Anterior cingulate cortex (tissue), 58 donors: ENCODE data around the gene STXBP6.

Experiments
- DNase-seq, 58 donors: peaks; one replicate each; lab custom pipeline; 2025; lab: John Stamatoyannopoulos, UW

Gene STXBP6

DNA sequence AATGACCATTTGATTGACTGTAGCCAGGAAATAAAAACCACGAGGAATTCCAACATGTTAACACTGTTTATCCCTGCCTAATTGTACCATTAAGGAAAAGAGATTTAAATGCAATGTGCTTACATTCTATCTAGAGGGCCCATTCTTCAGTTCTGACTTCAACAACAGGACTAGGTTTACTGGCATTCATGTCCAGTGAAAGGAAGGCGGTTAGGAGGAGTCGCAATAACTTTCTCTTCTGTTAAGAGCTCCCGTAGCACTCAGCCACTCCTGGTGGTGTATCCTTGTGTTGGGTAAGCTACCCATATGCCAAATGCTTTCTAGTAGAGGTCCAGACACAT lies 154.7 kb downstream of the STXBP6 start:
- DNase-seq = no peak

- DNase-seq = no peak
Measured at GRCh38 chr14:24894583-24895242, 155.2 kb downstream of the STXBP6 start.

DNA sequence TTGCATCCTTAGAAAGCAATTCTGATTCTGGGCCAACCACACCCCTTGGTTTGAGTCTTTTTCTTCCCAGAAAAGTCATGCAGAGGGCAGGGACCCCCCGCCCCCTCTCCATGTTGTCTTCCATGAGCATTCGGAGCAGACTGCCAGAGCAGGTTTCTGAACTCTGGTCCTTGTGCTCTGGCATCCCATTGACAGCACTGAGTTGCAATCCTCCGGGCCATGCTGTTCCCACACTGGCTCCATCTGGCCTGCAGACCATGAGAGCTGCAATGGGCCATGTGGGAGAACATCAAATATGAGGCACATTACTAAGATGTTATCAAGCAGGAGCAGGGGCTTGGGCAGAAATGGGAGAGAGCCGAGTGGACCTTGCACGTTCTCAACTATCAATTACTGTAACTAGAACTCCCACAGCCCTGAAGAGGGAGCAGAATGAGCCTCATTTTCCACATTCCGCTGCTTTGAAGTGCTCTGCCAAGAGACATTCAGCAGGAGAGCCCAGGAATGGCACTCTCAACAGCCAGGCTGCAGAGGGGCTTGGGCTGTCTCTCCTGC lies 157.4 kb downstream of the STXBP6 start:
- DNase-seq = no peak

GRCh38 chr14:24891987-24892496 lies 157.9 kb downstream of the STXBP6 start:
- DNase-seq = no peak

- DNase-seq = no peak
Measured at GRCh38 chr14:24890716-24891115, 159.2 kb downstream of the STXBP6 start.

GRCh38 chr14:24889843-24890242 lies 160.1 kb downstream of the STXBP6 start:
- DNase-seq = no peak

GRCh38 chr14:24888532-24888931 lies 161.4 kb downstream of the STXBP6 start:
- DNase-seq = no peak

DNA sequence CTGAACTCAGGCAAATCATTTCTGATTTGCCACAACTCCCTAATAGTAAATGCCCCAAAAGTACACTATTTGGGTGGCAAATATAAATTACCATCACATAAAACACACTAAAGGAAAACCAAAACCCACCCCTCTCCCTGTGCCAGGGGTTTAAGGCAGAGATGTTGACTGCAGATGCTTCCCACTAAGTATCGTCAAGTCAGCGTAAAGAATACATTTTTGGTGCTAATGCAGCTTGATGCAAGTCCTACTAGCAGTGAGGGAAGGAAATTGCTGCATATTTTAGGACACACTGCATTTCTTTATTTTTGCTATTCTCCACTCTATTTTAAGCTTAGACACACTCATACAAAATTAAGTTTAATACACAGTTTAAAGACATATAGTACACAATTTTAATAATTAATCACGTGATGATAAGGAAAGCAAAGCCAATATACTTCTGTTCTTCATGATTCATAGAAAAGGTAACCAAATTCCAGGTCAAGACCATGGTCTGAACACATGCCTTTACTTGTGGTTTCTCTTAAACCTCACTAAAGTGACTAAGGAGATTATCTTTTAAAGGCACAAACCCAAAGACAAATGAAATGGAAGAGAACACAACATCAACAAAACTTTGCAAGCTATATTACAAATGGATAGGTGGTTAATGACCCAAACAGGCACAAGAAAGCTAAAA lies 162.2 kb downstream of the STXBP6 start:
- no peak for DNase-seq

DNA sequence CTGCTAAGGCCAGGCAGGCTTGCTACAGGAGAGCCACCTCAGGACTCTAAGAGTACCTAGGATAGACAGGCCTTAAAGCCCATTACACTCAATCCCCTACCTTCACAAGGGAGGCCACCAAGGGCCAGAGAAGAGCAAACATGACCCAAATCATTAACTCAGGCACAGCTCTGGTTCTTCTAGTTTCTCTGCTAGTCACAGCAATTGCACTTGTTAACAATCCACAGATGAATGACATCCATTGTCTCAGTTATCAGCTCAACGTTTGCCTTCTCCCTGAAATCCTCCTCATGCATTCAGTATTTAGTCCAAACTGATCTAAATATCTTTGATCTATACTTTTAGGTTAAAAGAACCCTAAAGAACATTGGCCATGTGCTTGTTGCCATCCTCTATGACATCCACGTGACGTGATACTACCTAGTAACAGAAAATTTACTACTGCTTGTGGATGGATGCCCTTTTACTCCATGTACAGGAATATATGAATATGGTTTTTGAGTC lies 164.5 kb downstream of the STXBP6 start:
- no peak for DNase-seq

DNA sequence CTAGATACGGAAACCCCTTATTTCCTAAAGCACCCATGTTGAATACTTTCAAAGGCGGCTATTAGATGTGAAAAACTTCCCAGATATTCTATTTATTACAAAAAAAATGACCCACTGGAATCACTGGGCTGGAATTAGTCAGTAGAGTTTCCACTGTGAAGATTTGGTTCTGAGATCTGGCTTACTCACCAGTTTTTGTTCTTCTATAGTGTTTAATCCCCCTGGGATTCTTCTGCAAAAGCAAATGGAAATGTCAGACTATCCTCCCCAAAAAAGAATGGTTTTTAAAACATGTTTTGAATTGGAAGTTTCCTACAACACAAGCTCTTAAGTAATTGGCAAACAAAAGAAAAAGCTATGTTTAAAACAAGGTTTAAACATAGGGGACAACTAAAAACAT lies 166.4 kb downstream of the STXBP6 start:
- no peak for DNase-seq

DNA sequence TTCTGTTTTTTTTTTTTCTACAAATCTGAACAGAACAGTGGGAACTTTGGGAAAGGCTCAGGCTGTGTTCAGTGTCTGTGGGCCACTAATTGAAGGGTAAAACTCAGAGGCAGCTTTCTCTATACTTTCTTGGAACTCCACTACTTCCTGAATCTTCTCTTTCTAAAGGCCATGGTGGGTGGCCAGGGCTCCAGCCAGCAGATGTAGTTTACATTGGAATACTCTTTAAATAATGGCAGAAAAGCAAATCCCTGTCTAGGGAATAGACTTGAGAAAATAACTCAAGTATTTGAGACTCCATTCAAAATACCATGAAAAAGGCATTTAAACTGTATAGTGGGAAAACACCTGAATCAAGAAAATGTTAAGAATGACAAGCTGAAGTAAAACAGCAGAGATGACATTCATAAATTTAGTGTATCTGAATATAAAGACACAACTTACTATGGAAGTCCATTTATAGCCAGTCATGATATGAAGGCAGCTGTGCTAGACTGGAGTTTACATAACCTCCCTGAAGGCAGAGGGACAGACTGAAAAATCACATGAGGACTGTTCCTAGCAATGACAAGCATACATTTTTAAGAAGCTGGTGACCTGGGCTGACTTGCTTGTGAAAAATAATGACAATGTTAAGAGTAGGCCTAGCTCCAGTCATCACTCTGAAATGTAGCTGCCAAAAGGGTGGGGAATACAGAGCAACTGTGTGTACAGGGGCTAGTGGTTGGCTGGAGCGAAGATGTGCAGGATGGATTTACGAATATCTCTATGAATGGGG lies 168.6 kb downstream of the STXBP6 start:
- no peak for DNase-seq

DNA sequence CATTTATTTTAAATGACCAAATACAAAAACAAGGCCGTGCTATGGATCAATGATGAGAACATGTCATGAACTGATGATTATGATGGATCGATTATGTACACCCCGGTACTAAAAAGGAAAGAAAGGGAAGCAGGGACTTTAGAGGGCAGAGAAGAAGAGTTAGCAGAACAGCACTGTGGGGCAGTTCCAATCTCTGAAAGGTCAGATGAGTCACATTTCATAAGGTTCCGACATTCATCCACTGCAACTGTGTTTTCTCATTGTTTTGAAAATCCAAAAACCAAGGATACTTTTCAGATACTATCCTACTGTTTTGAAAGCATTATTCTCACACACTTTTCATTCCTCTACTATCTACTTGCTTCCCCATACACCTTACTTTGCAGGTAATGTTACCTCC lies 169.3 kb downstream of the STXBP6 start:
- no peak for DNase-seq

DNA sequence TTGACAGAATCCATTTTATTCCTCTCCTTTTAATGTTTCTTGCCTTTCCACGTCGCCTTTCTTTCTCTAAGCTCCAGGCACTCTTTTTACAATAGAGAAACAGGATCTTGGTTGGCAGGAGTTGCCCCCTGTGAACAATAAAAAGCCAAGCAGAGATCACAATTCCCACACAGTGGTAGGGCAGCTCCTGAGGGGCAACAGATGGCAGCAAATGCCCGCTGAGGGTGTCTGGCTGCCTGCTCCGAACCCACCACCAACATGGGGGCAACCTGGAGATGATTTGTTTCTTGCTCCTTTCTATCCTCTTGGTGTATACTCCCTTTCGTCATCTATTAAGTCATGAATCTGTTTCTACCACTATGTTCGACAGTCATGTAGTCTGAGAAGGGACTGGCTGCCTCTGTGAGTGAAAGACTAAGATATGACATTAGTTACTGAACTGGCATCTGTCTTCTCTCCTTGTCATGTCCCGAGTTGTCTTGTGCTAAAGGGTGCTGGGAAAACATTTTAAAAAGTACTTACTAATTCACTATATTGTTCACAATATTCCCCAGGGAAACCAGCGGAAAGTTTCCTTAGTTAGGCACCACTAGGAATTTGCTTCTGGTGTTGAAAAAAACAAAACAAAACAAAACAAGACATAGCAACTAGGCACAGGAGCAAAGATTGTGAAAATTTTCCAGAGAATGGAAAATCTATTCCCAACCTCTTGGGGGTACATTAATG lies 170.1 kb downstream of the STXBP6 start:
- peak in 5 of 58 donors; percentile 7 to 28 (median 15) for DNase-seq

DNA sequence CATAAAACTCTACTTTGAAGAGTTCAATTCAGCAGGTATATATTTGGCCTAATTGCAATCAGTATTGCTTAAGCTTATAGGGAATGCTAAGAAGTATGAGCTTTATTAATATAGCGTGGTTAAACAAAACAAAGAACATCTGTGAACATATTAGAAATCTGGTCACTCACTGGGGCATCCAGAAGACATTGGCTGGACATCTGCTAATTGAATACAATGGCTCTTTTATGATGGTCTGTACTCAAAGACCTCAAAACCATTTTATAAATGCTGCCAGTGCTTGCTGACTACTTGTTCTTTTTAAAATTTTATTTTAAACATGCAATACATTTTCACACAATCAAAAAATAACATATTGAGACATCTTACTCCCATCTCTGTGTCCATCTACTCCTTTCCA lies 173.0 kb downstream of the STXBP6 start:
- peak in 3 of 58 donors; percentile 5 to 50 (median 10) for DNase-seq

DNA sequence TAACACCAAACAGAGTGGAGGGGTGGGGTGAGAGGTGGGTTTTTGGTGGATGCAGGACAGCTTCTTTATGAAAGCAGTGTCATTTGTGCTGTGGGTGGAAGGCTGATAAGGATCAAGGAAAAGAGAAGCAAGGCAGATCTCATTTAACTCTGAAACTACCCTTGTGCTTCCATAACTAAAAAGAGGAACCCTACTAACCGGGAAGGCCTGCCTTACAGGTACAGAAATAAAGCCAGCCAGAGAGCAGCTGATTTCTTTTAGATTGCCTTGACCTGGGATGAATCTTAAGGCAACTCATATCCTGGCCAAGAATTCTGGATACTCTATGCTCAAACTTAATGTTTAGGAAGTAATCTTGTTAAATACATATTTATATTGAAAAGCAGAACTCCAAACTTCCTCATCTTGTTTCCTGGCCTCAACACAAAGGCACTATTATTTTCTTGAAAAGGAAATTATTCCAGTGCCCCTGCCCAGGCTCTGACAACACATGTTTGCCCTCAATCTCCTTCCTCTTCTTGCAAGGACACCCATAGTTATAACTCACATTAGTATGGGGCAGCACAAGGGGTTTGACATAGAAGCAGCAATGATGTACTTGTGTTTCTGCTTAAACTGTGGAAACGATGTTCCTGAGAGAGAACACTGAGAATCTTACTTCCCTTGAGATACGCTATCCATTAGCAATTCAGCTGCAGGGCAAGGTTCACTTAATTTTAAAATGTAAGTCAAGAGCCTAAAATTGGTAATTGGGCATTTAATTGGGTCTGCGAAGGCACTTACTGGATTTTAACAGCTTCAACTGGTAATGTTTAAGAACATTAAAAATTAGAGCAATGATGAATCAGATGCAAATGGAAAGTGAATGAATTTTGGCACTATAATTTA lies 173.7 kb downstream of the STXBP6 start:
- peak in 2 of 58 donors; percentile 35 to 41 for DNase-seq

GRCh38 chr14:24875203-24875838 lies 174.6 kb downstream of the STXBP6 start:
- no peak for DNase-seq

DNA sequence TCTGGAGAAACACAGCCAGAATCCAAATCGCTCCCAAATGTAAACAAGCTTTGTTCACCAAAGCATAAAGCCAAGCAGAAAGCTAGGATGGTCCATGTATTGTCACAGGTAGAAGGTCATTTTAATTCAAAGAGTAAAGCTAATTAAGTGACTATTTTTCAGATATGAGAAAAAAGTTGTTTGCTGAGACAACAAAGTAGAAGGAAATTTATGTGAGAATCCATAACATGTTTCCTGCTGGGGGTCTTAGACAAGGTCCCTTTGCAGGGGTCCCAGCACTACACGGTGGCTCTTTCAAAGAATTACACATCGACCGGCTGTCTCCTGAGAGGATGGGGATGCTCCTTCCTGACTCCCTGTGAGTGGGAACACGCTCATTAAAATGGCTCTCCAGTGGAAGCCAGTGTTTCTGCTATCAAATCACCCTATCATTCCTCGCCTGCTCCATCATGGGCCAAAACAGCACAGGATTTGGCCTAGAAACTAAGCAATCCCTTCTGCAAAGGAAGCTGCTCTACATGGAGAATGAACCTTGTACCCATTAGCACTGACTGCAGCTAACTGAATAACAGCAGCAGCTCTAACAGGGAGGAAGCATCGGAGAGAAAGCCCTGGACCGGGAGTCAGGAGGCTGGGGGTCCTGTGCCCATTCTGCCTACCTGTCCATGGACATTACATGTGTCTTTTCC lies 175.3 kb downstream of the STXBP6 start:
- no peak for DNase-seq

DNA sequence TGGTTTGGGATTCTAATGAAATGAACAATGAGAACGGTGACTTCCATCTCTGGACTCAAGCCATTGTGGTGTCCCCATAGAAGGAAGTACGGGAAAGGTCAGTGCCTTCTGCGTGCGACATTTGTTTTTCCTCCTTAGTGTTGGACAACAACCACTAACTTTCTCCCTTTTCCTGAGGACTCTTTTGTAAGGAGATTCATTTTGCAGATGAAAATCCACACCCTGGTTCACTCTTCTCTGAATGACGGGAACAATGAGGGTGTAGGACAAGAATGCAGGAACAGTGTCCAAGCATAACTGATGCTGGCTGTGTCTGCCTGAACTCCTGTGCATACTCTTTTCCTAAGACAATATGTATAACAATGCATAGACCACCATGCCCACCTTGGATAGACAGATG lies 176.4 kb downstream of the STXBP6 start:
- DNase-seq = no peak
